Right lobe of liver (tissue), 4 donors: ENCODE results near the gene CRKL.

Experiments
- POLR2A ChIP-seq: fragments of 450-650 bp; IDR thresholded peaks from one replicate; pipeline ENCODE4 v1.6.1; 2017; ENCODE audit warnings: antibody characterized with exemption, mild to moderate bottlenecking
- TF ChIP-seq, protein P1 (sequence below), 4 donors: fragments of 200-600 bp in 3 of 4; fragments of 450-650 bp in 1 of 4; IDR thresholded peaks; one replicate each; pipeline versions ENCODE4 v1.5.1 to v1.8.0; 2016 to 2022; ENCODE audit warnings: antibody characterized with exemption in 4 of 4, mild to moderate bottlenecking in 2 of 4
- donor health status: DM: no; HTN: no; CAD: no.
- donor health status: DM: no; HTN: no; CAD: no.
- donor health status: DM: no; HTN: yes; CAD: no.

DNA sequence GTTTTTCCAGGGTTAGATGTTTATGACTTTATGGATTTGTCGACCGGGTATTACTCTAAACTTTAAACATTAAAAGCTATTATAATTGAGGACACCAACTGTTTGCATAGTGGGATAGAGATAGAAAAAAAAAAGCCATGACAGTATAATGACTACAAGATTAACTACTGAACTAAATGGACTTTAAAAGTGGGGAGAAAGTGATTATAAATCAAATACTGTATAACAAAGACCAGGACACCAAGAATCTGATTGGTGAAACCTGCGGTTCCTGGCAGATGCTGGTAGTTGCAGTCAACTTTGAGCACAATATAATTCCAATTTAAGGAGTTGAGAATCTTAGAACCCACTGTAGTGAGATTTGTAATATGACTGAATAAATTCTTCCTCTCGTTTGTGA is 2.5 kb downstream of the CRKL start:
- TF ChIP-seq, protein P1, sequence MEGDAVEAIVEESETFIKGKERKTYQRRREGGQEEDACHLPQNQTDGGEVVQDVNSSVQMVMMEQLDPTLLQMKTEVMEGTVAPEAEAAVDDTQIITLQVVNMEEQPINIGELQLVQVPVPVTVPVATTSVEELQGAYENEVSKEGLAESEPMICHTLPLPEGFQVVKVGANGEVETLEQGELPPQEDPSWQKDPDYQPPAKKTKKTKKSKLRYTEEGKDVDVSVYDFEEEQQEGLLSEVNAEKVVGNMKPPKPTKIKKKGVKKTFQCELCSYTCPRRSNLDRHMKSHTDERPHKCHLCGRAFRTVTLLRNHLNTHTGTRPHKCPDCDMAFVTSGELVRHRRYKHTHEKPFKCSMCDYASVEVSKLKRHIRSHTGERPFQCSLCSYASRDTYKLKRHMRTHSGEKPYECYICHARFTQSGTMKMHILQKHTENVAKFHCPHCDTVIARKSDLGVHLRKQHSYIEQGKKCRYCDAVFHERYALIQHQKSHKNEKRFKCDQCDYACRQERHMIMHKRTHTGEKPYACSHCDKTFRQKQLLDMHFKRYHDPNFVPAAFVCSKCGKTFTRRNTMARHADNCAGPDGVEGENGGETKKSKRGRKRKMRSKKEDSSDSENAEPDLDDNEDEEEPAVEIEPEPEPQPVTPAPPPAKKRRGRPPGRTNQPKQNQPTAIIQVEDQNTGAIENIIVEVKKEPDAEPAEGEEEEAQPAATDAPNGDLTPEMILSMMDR (IDR thresholded peaks at IDR 0.05): no peak
- TF ChIP-seq POLR2A: no peak
